Stimulated activated CD8-positive, alpha-beta memory T cell treated with anti-CD3 and anti-CD28 coated beads, Interleukin-2, amount 100 ng/mL, for 1 hour (primary cell): ENCODE results near the gene PLCD3.

Source experiments
- DNase-seq, 2 donors: peaks; one replicate each; pipeline ENCODE4 v3.0.0-alpha.2; 2020; ENCODE audit warnings: low read depth in 2 of 2

The PLCD3 gene

DNA sequence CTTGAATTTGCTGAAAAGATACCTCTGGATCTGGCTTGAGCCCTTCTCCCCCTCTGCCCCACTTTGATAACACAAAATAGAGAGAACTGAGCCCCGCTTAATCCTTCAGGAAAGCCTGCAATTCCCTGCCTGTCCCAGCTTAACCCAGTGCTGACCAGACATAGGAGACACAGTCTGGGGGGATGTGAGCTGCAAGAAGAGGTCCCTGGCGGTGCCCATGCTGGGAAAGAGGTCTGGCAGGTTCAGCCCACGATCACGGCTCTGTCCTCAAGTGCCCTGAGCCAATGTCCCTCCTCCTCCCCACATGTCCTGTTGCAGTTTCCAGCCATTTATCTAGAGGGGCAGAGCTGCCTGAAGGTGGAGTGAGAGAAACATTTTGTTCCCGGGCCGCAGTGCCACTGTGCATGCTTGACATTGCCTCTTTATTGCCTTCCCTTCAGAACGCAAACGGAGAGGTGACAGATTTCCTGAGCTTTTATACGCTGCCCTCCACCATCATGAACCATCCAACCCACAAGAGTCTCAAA lies 29.0 kb downstream of the PLCD3 start:
- DNase-seq = no peak

DNA sequence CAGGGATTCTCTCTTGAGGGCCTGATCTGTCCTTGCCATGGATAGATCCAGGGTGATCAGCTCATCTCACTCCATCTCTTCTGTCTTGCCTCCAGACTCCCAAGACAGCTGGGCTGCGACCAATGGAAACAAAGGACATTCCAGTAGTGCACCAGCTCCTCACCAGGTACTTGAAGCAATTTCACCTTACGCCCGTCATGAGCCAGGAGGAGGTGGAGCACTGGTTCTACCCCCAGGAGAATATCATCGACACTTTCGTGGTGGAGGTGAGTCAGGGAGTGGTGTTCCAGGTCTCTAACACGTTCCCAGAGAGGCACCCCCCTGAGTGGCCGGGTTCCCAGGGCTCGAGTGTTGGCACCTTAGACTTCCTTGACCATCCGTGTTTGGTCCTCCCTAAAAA lies 29.5 kb downstream of the PLCD3 start:
- DNase-seq = no peak

- no peak for DNase-seq
These were observed 30.2 kb downstream of the PLCD3 start for GRCh38 chr17:45101883-45102811.

GRCh38 chr17:45101546-45101882 lies 30.8 kb downstream of the PLCD3 start:
- no peak for DNase-seq

DNA sequence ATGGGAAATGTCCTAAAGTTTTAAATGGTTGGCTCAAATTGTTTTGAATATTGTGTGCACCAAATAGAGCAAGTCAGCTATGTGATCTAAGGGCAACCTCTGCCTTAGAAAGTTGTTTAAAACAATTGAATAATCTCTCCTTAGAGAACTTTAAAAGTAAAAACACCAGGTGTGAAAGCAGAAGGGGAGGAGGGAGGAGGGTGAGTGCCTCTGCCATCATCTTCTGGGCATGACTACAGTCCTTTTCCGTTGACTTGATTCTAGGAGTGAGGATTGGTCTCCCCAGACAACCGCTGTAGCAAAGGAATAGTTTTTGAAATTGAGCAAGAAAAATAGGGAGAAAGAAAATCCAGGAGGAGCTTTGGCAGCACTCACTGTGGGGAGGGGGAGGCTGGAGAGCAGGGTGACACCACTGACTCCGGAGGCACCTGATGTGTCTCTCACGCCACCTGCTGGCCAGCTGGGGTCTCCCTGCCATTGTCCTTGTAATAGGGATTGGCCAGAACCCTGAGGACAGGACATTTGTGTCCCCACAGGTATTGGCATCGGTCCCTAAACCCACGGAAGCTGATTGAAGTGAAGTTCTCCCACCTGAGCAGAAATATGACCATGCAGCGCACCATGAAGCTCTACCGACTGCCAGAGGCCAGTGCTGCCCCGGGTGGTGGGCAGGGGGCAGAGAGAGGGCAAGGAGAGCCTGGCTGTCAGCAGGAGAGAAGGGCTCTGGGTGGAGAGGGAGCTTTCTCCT lies 33.3 kb downstream of the PLCD3 start:
- DNase-seq = peak; percentile 48

DNA sequence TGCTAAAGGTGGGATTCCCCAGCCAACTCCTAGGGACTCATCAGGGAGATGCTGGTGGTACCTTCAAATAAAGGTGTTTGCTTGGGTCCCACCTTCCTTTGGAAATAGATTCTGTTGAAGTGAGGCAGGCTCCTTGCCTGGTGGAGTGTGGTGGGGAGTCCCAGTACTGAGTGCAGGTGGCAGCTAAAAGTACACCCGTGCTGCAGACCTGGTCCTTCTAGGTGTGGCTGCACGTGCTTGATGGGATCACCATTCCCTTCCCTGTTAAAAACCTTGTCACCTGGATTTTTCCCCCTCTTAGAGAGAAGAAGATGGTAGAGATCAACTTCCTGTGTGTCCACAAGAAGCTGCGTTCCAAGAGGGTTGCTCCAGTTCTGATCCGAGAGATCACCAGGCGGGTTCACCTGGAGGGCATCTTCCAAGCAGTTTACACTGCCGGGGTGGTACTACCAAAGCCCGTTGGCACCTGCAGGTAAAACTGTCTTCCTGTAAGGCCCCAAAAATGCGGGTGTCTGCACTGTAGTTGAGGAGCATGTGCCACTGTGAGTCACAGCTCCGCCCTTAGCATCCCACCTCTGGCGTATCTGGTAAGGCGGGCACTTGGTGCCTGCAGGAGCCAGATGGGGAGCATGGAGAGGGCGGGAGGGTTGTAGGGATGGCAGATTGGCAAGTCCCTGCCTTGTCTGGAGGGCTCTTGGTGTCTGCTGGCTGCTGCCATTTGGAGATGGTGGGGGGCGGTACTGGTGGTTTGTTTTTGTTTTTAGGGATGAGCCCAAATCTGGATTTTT lies 34.0 kb downstream of the PLCD3 start:
- no peak for DNase-seq

- DNase-seq = no peak
These were observed 35.4 kb downstream of the PLCD3 start for GRCh38 chr17:45096926-45097325.

DNA sequence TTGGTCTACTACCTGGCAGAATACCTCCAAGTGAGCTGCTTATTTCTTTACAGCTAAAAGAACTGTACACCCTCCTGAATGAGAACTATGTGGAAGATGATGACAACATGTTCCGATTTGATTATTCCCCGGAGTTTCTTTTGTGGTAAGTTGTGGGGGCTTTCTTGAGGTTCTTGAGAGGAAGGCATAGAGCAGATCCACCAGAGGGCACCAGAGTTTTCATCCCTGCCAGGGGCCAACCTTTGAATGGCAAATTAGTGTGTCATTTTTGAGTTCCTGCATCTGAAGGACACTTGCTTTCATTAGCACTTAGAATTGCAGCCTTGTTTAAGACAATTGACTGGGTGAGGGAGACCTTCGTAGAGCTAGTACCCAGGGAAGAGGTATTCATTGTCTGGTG lies 36.2 kb downstream of the PLCD3 start:
- DNase-seq = no peak

DNA sequence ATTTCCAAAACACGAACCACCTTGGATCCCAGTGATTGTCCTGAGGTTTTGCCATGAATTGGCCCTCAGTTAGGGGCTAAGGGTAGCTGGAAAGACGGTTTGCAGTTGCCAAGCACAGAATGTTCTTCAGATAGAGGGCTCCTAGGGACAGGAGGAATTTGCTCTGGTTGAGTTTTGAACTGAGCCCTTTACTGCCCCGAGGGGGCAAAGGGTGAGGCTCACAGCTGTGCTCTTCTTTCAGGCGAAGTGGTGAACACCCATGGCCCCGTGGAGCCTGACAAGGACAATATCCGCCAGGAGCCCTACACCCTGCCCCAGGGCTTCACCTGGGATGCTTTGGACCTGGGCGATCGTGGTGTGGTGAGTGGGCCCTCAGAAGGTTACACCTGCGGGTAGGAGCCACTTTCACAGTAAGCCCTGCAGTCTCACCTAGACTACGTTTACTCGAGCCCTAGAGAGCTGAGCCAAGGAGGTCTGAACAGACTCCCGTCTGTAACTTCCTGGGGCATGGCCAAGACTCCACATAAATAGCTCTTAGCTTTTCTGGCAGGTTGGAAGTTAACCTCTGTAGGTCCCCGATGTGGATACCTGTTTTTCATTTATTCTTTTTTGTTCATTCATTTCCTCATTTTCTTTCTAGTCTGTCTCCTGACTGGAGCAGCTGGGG lies 38.7 kb downstream of the PLCD3 start:
- no peak for DNase-seq

GRCh38 chr17:45092911-45093430 lies 39.3 kb downstream of the PLCD3 start:
- DNase-seq = no peak

DNA sequence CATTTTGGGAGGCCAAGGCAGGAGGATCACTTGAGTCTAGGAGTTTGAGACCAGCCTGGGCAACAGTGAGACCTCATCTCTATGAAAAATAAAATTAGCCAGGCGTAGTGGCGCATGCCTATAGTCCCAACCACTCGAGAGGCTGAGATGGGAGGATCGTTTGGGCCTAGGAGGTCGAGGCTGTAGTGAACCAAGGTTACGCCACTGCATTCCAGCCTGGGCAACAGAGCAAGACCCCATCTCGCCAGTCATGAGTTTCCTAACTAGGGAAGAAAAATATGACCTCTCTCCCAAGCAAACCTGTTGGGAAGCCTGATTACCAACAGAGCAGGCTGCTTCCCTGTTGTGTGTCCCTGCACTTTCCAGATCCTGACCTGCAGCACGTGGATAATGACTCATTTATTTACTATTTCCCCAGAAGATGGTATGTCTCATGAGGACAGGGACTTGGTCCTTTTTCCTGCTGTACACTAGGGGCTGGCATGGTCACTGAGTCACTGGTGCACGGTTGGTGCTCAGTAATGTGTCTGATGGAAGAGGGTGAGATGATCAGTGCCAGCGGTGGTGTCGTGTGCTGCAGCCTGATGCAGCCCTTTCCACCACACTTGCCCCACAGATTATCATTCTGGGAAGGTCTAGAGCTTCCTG lies 40.4 kb downstream of the PLCD3 start:
- DNase-seq = no peak

GRCh38 chr17:45090711-45091110 lies 41.6 kb downstream of the PLCD3 start:
- no peak for DNase-seq

DNA sequence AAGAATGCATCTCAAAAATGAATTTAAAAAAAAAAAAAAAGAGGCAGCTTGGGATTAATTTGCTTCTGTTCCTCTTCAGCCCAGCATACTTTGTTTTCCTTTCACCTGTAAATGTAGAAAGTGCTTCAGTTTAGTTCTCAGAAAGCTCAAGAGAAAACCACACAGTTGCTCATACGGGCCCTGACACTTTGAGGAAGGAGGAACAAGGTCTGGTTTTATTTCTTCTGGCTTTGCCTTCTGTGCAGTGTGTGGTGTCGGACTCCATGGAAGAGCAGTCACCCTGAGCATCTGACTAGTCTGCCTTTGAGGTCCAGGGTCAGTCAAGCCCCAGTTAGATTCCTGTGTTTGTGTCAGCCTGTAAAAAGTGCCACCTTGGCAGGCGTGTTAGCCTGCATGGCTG lies 43.6 kb downstream of the PLCD3 start:
- DNase-seq = no peak

GRCh38 chr17:45087978-45088377 lies 44.3 kb downstream of the PLCD3 start:
- no peak for DNase-seq

GRCh38 chr17:45087504-45087975 lies 44.8 kb downstream of the PLCD3 start:
- no peak for DNase-seq

GRCh38 chr17:45086865-45087503 lies 45.3 kb downstream of the PLCD3 start:
- DNase-seq = no peak

DNA sequence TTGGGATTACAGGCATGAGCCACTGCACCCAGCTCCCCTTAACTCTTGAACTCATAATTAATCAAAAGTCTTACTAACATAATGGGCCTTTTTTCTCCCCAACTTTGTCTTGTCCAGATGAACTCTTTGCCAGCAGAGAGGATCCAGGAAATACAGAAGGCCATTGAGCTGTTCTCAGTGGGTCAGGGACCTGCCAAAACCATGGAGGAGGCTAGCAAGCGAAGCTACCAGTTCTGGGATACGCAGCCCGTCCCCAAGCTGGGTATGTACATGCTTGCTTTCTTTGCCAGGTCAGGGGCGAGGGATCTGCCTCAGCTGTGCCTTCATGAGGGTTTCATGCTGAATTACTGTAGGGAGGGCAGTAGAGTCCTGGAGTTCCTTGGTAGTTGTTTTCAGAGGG lies 45.9 kb downstream of the PLCD3 start:
- DNase-seq = no peak

GRCh38 chr17:45081047-45081703 lies 51.1 kb downstream of the PLCD3 start:
- no peak for DNase-seq

- no peak for DNase-seq
These were observed 54.7 kb downstream of the PLCD3 start for GRCh38 chr17:45077643-45078042.
